ENCODE data around the gene GFY.

Gene GFY

DNA sequence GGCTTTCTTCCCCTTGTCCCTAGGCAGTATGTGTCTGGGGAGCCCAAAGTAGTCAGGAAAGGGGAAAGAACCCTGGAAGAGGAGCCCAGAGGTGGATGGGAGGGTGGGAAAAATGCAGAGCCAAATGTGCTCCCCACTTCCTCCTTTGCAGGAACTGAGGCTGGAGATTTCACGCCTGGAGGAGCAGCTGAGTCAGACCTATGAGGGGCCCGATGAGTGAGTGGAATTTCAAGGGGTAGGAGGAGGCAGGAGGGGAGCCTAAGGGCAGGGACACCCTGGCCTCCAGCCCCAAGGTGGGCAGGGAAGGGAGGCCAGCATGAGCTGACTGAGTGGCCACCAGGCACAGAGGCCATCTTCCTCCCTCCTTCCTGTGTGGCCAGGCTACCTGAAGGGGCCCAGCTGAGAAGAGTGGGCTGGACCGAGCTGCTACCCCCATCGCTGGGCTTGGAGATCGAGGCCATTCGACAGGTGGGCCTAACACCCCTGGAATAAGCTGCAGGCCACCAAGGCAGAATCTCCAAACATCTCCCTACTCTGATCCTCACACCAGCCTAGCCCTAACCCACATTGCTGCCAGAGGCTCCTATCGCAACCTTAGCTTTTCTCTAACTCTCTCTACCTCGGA lies 16.3 kb upstream of the GFY start:
- DNase-seq (ENCODE audit: low read depth) = no peak

DNA sequence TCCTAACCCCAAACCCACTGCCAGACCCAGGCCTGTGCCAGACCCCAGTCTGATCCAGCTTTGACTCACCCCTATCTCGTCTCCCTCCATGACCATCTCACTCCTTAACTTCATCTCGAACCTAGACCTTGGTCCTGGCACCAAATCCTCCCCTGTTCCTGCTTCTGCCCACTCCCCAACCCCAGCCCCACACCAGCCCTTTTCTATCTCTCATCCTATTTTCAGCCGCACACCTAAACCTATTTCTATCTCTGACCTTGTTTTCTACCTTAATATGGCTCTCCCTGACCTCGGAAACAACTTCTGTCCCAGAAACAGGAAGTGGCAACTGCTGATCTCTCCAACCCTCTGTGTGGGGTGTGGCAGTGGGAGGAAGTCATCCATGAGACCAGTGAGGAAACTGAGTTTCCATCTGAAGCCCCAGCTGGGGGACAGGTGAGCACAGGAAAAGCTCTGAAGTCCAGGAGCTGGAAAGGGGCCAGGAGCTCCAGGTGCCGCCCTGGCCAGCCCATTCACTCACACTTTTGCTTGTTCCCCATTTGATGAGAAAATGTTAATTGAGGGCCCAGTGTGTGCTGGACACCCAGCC lies 15.7 kb upstream of the GFY start:
- DNase-seq (ENCODE audit: low read depth) = no peak

DNA sequence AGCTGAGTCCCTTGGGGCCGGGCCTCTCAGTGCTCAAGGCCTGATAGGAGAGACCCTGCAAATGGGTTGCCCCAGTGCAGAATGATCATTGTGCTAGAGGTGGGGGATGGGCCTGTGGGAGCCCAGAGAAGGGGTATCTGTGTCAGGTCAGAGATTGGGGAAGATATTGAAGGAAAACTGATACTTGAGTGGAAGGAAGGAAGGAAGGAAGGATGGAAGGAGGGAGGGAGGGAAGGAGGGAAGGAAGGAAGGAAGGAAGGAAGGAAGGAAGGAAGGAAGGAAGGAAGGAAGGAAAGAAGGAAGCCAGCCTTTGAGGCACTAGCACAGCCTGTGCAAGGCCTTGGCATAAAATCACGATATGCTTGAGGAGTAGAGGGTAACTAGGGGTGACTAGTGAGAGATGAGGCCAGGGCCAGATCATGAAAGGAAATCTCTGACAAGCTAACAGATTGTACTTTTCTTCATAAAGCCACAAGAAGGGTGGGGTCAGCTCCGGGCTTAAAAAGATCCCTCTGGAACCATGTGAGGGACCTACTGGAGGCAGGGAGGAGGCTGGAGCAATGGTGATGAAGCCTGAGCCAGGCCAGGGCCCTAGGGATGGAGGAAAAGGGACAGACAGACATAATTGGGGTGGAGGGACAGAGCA lies 13.4 kb upstream of the GFY start:
- DNase-seq (ENCODE audit: low read depth) = no peak

DNA sequence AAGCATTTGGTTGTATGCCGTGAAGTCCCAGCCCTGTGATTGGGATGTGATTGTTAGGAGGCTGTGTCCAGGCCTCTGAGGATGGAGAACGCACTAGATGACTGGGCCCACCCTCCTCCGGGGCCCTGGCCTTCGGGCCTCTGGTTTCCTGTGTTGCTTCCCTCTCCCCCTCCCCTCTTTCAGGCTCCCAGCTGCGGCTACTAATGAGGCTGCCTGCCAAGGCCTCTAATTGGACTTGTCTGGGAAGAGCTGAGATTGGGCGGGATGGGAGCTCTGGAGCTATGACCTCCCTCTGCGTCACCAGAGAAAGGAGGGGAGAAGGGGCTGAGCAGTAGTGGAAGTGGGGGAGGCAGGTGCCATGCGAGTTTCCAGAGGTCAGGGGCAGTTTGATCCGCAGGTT lies 11.8 kb upstream of the GFY start:
- no peak for DNase-seq (ENCODE audit: low read depth)

DNA sequence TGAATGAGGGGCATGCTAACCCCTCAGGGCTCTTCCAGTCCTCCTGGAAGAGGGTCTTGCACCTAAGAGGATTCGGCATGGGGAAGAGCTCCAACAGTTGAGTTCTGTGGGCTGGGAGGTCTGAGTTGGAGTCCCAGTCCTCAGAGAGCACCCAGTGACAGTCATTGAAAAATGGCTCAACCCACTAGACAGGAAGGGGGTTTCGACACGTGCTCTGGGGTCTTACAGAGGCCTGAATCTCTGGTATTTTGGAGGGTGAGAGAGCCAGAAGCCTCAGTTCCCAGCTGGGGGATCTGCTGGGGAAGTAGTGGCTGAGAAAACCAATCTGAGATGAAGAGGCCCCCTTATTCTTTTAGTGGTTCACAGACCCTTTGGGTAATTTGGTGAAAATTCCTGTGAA lies 10.9 kb upstream of the GFY start:
- no peak for DNase-seq (ENCODE audit: low read depth)

DNA sequence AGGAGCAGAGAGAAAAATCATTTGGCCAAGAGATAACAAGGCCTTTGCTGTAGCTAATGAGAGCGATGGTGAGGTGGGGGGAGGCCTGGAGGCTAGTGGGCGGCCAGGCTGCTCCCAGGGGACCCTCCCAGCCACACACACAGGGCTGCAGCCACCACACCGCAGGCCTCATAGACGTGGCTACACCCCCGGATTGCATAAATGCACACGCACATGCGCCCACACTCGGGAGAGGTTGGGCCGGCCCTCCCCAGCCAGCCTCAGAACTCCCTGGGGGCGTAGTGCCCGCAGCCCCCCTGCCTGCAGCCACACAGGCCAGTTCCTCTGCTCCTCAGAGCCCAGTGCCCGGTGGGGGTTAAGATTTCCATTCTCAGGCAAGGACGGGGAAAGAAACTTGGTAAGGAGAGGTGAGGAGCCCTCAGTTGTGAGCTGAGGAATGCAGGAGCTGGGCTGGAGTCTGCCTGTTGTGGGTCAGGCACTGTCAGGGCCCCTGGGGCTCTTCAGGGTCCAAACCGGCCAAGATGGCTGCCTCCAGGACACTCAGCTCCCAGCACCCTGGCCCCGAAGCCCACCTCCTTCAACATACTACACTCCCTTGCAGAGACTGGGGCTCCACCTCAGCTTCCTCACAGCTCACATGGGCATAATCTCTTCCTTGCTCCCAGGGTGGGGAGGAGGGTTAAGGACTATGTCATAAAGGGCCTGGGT lies 9.9 kb upstream of the GFY start:
- no peak for DNase-seq (ENCODE audit: low read depth)

DNA sequence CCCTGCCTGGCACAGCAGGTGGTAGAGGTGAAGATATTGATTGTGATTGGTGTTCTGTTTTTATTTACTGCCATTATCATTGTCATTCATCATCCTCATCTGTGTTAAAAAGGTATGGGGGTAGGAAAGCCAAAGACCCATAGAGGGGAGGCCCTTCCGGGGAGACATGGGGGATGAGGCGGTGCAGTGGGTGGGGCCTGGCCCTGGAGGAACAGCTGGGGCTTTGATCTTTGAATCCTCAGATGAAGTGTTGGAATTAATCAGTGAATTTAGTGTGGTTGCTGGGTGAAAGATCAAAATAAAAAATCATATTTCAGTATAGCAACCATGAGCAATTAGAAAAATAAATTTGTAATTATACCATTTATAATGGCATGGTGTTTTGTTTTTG lies 9.4 kb upstream of the GFY start:
- no peak for DNase-seq (ENCODE audit: low read depth)

DNA sequence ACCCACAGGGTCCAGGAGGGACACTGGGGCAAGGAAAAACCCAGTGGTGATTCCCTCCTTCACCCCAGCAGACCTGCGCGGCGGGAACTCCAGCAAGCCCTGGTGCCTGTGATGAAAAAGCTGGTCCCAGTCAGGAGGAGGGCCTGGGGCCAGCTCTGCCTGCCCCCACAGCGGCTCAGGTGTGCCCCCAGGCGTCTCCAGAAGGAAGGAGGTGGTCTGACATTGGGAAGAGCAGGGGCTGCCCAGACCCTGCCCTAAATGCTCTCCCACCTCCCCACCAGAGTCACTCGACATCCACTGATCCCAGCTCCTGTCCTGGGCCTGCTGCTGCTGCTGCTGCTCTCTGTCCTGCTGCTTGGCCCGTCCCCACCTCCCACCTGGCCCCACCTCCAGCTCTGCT lies 8.1 kb upstream of the GFY start:
- DNase-seq (ENCODE audit: low read depth) = no peak

DNA sequence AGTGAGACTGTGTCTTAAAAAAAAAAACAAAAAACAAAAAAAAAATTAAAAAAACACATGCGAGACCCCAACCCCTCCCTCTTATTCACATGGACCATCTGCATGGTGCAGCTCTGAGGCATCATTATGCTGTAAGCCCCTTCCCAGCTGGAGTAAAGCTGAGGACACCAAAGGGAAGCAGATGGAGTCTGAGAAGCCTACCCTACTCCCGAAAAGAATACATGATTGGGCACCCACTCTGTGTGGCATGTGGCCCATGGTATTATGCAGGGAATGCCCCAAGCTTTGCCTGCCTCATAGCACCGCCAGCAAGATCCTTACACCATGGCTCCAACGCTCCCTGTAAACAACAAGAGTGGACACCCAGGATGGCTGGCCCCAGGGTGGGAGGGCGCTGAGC lies 6.7 kb upstream of the GFY start:
- DNase-seq (ENCODE audit: low read depth) = no peak

DNA sequence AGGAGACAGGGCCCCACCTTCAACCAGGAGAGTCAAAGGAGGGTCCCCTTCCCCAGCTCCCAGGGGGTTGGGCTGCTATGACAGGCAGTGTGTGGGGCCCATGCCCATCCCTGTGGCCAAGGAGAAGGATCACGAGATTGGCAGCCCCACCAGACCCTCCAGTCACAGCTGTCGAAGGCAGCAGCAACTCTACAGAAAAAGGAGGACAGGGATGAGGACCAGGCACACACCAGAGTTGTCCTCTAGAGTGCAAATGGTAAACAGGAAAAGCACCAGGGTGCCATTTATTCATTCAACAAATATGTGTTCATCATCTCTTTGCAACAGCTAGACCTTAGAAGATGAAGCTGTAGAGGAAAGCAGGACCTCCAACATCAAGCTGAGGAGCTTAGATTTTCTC lies 6.0 kb upstream of the GFY start:
- DNase-seq (ENCODE audit: low read depth) = no peak

DNA sequence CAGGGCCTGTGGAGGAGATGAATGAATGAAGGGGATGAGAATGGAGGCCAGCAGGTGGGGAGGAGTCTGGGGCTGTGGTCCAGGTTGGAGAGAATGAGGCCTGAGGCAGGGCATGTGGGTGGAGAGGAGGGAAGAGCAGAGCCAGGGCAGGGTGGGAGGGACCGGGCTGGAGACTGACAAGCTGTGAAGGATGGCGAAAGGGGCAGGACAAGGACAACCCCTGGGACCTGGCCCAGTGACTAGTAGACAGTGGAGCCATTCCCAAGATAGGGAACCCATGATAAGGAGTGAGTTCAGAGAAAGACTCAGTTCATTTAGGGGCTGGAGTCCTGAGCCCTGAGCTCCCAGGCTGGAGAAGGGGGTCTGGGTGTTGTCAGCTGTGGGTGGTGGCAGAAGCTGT lies 5.0 kb upstream of the GFY start:
- no peak for DNase-seq (ENCODE audit: low read depth)

DNA sequence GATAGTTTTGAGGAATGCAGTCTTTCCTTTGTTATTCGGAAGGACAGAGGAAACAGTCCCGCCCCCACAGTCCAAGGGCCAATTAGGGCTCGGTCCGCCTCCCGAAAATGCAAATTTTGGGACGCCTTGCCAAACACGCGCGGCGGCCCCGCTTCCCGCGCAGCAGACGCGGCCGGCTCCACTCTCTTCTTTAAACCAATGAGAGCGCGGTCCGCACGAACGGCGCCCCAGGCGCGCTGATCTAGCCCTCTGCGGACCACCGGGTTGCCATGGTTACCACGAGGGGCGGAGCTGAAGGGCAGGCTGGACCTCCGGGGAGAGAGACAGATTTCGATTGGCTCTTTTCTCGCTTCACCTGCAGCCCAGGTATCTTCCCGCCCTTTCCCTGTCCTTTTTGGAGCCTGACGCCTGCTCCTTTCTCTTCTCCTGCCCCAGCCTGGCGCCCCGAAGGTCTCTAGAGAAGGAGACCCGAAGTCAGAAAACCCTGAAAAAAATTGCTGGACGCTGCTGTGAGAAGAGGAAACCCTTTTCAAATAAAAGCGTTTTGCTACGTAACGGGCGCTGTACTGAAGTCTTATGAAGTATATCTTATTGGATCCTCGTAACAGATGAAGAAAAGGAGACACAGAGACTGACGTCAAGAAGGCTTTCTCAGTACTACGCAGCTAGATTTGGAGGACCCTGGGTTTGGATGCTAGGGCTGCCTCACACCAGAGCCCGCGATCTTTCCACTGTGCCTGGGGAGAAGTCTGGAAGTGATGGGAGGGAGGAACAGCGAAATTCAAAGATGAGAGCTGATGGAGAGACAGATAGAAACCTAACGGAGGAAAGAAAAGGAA lies 3.9 kb upstream of the GFY start:
- no peak for DNase-seq (ENCODE audit: low read depth)

DNA sequence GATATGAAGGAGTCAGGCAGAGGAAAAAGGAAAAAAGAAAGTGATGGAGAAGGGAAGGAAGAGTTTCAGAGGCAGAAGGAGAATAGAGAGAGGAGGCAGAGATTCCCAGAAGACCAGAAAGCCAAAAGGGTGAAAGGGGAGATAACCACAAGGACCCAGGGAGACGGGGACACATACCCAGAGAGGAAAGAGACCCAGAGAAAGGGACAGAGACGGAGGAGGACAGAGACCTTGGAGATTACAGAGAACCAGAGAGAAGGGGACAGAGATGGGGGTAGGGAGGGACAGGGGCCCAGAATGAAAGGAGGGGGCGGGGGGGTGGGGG lies 3.3 kb upstream of the GFY start:
- no peak for DNase-seq (ENCODE audit: low read depth)

DNA sequence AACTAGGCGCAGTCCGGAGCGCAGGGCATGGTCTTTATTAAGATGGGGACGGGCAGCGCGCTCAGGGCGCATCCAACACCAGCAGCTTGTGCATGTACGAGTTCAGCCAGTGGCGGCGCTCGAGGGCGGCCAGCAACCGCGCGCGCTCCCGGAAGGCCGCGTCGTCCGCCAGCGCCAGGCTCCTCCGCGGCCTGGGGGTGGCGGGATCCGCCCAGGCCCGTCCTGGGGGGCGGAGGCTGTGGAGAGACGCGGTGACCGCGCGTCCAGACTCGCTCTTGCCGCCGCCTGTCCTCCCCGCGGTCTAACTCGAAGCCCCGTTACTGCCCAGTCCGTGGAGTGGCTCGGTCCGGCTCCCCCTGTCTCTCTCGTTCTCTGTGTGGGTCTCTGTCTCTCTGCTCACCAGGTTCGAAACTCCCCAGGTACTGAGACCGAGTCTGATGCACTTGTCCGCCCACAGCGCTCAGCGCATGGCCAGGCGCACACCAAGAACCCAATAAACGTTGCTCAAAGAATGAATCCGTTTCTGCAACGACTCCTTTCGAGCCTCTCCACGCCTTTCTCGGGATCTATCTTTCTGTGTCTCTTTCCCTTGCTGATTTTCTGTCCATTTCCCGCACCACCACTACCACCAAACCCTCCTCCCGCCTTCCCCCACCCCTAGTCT lies 2.6 kb upstream of the GFY start:
- DNase-seq (ENCODE audit: low read depth) = no peak

DNA sequence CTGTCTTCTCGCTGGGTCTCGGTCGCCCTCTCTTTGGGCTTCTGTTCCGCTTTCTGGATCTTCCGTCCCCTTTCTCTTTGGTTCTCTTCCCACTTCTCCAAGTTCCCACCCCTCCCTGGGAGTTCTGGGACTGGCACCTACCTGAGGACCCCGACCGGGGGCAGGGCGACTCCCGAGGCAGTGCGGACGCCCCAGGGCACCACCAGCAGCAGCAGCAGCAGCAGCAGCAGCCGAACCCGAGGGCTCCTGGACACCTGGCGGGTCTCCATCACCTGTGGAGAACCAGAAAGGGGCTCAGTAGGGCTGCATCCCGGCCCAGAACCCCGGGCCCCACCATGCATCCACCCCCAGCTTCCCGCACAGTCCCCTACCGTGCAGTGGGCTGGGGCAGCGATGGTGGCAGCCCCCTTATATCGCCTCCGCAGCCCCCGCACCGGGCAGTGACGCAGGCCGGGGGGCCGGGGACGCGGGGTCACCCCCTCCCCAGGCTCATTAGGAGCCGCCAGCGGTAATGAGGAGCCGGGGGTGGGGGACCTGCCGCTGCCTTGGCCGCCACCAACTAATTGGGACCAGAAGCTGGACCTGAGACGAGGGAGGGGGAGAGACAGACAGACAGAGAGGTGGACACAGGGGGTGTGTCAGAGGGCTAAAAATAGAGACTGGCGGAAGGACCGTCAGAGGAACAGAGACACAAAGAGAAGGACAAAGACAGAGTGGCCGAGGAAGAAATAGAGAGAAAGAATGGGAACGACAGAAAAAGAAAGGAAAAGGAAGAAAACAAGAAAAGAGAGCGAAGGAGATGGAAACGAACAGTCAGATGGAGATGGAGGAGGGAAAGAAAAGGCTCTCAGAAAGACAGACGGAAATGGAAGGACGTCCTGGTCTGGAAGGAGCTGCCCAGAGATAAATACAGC lies 1.9 kb upstream of the GFY start, which contains the start of gene PTH2:
Gene PTH2 (minus strand): TSS at position 371 of the 914 bp plus-strand sequence. CDS start 102 bp downstream, at position 269.
- no peak for DNase-seq (ENCODE audit: low read depth)

DNA sequence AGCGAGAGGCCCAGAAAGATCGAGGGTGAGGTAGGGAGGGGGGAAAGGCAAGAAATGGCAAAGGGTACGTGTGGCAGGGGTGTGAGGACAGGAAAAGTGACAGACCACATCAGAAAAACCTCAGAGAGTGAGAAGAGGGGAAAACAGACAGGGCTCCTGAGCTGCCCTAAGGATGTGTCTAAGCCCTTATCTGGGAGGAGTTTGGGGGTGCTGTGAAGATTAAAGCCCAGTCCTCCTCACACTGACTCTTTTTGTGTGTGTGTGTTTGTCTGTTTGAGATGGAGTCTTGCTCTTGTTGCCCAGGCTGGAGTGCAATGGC lies 1.2 kb upstream of the GFY start:
- DNase-seq (ENCODE audit: low read depth) = no peak

DNA sequence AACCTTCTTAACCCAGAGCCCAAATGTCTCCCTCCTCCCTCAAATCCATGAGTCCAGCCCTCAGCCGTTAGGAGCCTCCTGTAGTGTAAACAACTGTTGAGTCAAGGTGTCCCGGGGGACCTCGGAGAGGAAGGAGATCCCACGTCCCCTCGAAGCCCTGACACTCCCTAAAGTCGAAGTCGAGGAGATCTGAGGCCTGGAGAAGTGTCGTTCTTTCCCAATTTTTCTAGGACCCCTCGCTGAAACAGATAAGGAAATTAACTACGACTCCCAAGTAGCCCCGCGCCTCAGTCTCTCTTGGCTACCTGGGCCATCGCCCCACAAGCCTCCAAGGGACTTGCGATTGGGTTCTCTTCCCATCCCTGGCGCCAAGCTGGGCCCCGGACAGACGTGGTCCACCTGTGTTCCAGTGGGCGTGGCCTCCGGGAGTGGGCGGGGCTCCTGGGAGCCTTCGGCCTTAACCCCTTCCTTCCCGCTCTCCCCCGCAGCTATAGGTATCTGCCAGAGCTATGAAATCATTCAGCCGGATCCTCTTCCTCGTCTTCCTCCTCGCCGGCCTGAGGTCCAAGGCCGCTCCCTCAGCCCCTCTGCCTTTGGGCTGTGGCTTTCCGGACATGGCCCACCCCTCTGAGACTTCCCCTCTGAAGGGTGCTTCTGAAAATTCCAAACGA lies 869 bp downstream of the GFY start:
- no peak for DNase-seq (ENCODE audit: low read depth)

DNA sequence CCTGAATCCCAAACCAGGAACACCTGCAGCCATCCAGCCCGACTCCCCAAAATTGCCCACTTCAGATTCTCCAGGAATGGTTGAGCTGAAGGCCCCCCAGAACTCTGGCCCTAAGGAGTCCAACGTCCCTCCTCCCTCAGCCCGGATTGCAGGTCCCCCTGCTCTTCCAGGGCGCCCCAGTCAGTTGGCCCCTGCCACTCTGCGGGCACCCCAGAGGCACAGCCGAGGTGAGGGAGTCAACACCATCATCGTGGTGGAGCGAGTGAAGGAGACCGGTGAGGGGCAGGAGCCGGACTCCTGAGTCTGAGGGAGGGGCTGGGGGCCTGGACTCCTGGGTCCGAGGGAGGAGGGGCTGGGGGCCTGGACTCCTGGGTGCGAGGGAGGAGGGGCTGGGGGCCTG lies 2.2 kb downstream of the GFY start:
- DNase-seq (ENCODE audit: low read depth) = no peak

DNA sequence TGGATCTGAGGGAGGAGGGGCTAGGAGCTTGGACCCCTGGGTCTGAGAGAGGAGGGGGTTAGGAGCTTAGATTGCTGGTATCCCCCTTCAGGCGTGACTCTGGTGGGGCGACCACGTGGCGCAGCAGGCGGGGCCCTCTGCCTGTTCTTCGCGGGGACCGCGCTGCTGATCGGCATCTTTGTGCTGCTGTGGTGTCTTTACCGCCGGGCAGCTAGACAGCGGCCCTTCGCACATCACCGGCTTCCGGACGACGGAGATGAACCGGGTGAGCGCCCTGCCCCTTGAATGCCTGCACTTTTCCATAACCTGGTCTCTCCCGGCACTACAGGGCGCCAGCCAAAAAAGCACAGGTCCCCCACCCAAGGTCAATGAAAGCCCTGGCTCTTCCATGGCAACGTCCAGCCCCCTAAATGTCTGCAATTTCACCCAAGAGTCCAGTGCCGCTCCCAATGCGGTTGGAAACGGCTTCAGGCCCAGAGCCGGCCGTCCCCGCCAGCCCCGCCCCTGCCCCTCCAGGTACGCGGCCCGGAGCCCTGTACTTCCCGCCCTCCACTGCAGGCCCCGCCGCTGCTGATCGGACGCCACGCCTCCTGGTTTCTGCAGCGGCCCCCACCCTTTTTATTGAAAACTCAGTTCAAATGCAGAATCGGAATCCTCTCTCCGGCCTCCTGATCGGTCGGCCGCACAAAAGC lies 2.8 kb downstream of the GFY start:
- no peak for DNase-seq (ENCODE audit: low read depth)
